HG03039 (cell line): ENCODE measurements around the gene QRFP.
"Not testable (repeated sequence)": the region's sequence is repeated elsewhere in the genome, so short reads cannot be mapped to it uniquely, and the experiment has no call there.

Source experiments
- ATAC-seq: cut with Tn5 transposase; IDR thresholded peaks from one replicate; pipeline ENCODE4 v1.9.1; 2021; ENCODE audit warnings: mild to moderate bottlenecking, moderate library complexity; ENCODE audit not compliant: unreplicated experiment

QRFP gene

DNA sequence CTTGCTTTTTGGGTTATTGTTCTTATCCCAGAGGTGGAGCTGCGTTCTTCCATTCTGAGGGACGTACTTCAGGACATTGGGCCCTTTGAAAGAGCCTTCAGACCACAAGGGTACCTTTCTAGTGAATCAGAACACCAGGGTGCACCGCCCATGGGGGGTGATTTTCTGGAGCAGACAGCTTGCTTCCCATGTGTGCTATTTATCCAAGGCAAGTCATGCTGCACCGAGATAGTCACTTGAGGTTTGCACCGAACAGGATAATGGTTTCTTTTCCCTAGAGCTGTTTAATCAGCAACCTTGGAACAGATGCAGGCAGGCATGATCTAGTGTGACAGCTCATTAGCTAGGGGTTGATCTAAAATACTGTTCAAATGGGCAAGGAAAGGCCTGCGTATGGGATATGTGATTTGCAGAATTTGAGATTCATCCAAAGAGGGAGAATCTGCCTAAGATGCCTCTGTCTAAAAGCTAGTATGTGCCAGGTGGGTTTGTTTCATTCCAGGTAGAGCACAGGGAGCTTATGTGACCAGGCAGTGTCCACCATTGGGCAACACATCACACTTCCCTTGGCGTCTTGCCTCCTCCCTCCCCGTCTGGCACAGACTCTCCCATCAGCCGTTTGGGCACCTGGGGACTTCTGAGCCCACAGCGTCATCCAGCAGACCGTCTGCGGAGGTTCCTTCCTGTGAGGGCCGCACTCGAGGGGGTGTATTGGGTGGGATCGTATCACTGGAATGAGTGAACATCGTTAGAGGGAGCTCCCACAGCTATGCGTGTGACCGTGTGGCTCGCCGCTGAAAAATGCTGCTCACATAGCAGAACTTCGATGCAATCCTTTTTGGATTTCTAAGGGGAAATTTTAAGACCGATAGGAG, 38.5 kb downstream of the QRFP start:
- no peak for ATAC-seq

DNA sequence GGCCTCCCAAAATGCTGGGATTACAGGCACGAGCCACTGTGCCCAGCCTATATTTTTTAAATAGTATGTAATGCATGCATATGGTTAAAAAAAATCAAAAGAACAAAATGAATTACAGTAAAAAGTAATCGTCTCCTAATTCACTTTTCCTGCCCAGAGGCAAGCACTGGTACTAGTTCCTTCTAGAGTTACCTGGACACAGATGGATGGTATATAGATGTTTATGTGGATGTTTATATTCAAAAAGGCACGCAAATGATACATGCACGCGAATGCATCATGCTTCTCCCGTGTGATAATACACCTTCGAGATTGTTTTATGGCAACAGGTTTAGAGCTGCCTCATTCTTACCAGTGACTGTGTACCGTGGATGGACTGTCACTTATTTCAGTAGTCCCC, 40.1 kb downstream of the QRFP start:
- no peak for ATAC-seq

DNA sequence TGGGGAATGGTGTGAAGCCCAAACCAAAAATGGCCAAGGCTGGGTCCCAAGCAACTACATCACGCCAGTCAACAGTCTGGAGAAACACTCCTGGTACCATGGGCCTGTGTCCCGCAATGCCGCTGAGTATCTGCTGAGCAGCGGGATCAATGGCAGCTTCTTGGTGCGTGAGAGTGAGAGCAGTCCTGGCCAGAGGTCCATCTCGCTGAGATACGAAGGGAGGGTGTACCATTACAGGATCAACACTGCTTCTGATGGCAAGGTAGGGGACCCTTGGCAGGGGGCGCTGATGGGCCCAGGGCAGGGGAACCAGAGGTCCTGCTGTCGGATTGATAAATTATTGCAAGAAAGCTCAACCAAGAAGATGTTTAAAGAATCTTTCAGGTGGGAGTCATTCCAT, 41.8 kb downstream of the QRFP start:
- ATAC-seq: no peak

DNA sequence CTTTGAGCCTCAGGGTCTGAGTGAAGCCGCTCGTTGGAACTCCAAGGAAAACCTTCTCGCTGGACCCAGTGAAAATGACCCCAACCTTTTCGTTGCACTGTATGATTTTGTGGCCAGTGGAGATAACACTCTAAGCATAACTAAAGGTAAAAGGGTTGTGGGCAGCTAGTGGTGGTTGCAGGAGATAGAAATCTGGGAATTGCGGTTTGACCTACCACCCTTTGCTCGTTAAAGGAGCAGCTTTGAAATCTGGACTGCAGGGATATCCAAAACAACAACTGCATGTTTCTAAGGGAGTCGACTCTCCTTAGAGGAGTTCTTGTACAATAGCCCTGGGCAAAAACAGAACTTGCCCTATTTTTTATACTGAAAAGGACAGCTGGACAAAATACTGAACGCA, 42.5 kb downstream of the QRFP start:
- ATAC-seq: no peak

DNA sequence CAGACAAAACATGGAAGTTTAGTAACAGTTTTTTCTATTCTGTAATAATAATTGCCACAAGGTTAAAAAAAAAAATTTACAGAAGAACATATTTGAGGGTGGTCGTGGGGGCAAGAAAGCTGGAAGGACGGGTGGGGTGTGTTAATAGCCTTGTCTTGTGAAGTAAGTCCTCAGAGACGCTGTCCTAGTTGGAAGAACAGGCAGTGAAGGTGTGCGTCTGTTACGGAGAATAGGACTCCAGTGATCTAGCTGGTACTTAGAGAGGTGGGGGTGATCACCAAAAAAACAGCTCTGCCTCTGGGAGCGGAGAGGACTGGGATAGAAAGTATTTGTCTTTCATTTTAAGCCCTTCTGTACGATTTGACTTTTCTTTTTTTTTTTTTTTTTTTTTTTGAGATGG, 43.8 kb downstream of the QRFP start:
- ATAC-seq: no peak

DNA sequence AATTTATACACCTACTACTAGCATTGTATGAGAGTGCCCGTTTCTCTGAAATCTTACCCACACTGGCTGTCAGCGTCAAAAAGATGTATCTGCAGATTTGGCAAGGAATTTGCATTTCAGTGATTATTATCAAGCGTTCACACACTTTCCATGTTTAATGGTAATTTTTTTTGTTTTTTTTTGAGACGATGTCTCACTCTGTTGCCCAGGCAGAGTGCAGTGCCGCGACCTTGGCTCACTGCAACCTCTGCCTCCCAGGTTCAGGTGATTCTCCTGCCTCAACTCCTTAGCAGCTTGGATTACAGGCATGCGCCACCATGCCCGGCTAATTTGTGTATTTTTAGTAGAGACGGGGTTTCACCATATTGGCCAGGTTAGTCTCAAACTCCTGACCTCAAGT, 47.3 kb downstream of the QRFP start:
- no peak for ATAC-seq

DNA sequence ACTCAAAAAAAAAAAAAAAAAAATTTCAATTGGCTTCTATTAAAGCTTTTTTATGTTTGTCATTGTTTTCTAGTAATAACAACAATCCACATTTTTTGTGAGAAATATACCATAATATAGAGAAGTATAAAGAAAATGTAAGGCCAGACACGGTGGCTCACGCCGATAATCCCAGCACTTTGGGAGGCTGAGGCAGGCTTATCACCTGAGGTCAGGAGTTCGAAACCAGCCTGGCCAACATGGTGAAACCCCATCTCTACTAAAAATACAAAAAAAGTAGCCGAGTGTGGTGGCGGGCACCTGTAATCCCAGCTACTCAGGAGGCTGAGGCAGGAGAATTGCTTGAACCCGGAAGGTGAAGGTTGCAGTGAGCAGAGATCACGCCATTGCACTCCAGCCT, 48.1 kb downstream of the QRFP start:
- not testable (repeated sequence) for ATAC-seq

DNA sequence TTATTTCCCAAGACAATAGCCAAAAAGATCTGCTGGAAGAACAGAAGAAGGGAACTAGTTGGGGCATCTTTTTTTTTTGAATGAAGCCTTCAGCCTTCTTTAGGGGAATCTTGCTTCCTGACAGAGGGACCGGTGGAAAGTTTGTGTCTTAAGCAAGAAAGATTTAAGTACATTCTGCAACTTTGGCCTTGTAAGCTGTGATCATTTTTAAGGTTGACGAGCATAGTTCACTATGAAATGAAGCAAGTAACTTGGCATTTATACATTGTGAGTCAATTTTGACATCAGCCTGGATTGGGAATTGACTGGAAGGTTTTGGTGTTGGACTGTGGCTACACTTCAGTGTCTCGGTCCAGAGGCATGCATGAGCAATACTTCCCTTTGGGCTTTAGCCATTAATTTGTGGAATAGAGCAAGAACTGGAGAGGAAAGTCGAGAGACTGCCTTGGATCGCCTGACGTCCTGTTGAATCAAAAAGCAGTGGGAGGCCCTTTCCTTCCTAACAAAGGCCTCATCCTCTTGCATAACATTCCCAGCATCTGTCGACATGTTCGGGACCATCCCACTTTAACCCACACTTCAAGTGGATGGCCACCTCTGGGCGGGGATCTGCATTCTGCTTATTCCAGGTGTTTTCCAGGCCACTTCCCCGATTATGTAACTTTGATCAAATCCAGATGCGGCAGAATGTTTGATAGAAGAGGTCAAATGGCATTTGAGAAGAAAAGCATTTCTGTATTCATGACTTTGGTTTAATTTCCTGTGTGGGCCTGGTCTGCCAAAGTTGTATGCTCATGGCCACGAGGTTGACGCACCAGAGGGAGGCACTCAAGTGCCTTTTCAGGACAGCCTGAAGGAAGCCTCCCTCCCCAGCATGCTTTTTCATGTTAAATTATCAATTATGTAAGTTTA, 49.0 kb downstream of the QRFP start:
- no peak for ATAC-seq

DNA sequence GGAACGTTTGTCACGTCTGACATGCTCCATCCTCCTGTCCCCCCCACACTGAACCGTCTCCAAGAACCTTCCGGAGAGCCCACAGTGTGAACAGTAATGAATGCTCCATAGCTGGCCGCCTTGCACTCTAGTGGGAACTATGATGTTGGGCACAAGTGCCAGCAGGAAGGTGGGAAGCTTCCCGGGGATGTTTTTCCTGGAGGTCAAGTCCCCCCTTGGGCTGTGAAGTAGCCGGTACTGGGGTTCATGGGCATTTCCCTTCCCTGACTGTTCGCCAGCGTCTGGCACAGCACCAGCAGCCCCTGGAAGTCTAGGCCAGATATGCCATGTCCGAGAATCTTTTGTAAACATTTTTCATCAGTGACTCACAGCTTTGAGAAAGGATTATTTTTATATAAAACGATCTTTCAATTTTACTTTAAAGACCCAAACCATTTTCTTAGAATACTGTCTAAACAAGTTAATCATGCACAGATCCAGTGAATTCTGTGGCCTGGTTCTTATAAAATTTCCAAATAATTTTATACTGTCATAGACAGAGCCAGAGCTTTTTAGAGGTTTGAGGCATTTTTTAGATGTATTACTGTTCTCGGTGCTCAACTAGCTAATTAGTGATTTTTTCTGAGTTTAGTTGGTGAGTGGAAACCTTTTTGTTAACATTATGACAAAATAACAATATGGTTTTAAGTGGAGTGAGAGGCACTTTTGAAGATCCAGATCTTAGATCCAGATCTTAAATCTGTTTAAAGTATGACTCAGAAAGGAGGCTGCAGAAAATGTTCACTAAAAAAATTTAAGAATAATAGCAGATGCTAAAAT, 49.9 kb downstream of the QRFP start:
- ATAC-seq: no peak

DNA sequence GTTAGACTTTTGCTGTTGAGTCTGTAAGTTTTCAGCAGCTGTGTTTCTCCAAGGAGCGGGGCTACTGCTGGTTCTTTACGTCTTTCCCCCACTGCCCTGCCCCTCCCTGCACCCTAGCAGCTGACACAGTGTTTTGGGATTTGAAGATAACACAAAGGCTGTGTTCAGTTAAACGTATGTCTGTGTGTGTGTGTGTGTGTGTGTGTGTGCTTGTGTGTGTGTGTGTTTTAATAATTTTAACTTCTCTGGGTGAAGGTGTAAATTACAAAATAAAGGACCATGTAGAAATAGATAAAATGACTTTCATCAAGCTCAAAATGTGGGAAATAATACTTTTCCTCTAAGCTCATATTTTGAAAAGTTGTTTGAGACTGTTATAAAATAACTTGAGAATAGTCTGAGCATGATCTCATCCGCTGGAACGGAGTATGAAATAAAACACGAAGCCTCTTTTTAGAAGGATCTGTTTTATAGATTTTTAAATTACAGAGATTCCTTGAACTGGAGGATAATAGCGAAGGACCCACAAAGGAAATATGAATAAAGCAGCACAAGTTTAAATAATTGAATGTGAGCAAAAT, 50.6 kb downstream of the QRFP start:
- ATAC-seq: no peak

DNA sequence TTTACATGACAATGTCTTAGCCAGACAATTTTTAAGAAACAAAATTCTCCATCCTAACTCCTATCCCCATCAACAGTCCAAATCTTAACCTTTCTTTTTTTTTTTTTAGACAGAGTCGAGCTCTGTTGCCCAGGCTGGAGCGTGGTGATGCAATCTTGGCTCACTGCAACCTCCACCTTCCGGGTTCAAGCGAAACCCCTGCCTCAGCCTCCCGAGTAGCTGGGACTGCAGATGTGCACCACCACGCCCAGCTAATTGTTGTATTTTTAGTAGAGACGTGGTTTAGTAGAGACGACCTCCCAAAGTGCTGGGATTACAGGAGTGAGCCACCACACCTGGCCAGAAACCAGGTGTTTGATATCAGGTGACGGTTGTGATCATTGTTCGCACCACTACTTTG, 51.4 kb downstream of the QRFP start:
- ATAC-seq: no peak

DNA sequence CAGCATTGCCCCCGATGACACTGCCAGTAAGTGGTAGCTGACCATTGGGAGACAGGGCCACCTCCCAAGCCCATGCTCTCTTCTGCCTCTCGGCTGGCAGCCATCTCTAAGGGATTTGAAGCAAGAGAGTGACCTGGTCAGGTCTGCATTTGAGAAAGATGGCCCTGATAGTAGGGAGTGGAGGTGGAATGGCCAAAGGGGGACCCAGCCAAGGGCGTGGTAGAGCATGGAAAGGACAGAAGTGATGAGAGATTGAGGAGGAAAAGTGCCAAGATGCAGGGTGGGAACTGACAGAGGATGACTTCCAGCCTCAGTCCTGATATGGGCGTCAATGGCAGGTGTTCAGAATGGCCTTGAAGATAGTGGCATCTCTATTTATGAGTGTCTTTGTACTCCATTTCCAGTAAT, 52.6 kb downstream of the QRFP start:
- ATAC-seq: no peak

DNA sequence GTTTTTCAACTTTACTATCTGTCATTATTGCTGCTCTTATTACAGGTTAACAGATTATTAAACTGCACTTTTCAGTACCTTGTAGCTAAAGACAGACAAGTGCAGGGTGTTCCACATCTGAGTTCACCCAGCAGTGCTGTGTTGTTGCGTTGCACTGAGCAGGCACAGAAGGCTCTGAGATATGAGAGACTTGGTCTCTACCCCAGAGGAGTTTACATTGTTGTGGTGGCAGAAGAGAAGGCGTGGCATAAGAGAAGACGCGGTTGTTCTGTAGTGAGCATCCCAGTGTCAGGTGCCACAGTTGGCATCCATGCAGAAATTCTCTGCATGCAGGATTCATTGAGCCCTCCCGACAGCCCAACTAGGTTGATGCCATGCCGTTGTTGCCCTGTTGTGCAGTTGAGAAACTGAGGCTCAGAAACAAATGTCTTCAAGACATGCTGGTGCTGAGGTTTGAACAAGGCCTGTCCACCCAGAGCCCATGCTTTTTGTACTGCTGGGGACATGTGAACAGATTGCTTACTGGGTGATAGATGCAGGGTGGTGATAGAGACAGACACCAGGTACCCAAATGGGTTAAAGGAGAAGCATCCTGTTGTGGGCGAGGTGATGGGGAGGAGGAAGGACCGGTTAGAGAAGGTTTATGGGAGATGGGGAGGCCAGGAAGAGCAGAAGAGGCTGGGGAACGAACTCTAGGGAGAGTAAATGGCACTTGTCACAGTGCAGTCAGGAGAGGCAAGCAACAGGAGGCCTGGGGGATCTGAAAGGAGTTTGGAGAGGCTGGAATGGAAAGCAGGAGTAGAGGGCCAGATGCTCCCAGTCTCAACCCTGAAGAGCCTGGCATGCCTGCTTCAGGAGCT, 53.3 kb downstream of the QRFP start:
- no peak for ATAC-seq
